Type B pancreatic cell (in vitro differentiated cells): ENCODE measurements around the gene GALNT12. TPM values are rescaled to one million over a fixed set of nuclear protein-coding genes. Genes with fewer than 3 reads are reported as not detected.

Experiments used
- DNase-seq: peaks from one replicate; pipeline ENCODE4 v3.0.0; 2021; ENCODE audit warnings: mixed read lengths; ENCODE audit not compliant: unreplicated experiment; ENCODE audit errors: extremely low spot score
- H3K27ac Mint-ChIP-seq: 2 replicates; pipeline ENCODE4 v1.8.0; 2021; ENCODE audit warnings: mild to moderate bottlenecking, mixed read lengths
- H3K27me3 Mint-ChIP-seq: 2 replicates; pipeline ENCODE4 v1.8.0; 2021; ENCODE audit warnings: mixed read lengths
- H3K36me3 Mint-ChIP-seq: 2 replicates; pipeline ENCODE4 v1.8.0; 2021; ENCODE audit warnings: mixed read lengths
- H3K4me1 Mint-ChIP-seq: one replicate; pipeline ENCODE4 v1.8.0; 2021; ENCODE audit warnings: mixed read lengths; ENCODE audit not compliant: unreplicated experiment
- H3K4me3 Mint-ChIP-seq: 2 replicates; pipeline ENCODE4 v1.8.0; 2021; ENCODE audit warnings: mild to moderate bottlenecking, mixed read lengths
- H3K9me3 Mint-ChIP-seq: 2 replicates; pipeline ENCODE4 v1.8.0; 2021; ENCODE audit warnings: mixed read lengths
- CTCF ChIP-seq: fragments of 200-600 bp; sonication (generic); conservative IDR thresholded peaks from 2 replicates; pipeline ENCODE4 v1.5.0; 2021; ENCODE audit warnings: antibody characterized with exemption, mild to moderate bottlenecking
- total RNA-seq: library from RNA; stranded (reverse); gene quantifications from 2 replicates; pipeline ENCODE4 v1.2.1, GENCODE V29; 2021; ENCODE audit warnings: low replicate concordance

Gene GALNT12
- total RNA-seq, 1 donor from 2014 or later = 25.8 TPM

GRCh38 chr9:98879094-98879962 lies 71.9 kb downstream of the GALNT12 start:
- Mint-ChIP-seq H3K27ac (no peak overlapping the region), H3K27me3 (peaks cover 29% of the 10 kb centered on the region), H3K9me3 (no peaks in the 10 kb centered on the region), H3K4me1 (peaks cover 6% of the 10 kb centered on the region), H3K4me3 (no peak overlapping the region), H3K36me3 (no peaks in the 10 kb centered on the region)
- no peak for TF ChIP-seq CTCF
- DNase-seq = no peak

- no peaks in the 10 kb centered on the region for H3K9me3 Mint-ChIP-seq
- no peak for TF ChIP-seq CTCF
- H3K4me3 Mint-ChIP-seq = no peak overlapping the region
- no peak overlapping the region for H3K27ac Mint-ChIP-seq
- peaks cover 29% of the 10 kb centered on the region for H3K27me3 Mint-ChIP-seq
- H3K4me1 Mint-ChIP-seq = peaks cover 6% of the 10 kb centered on the region
- H3K36me3 Mint-ChIP-seq = no peaks in the 10 kb centered on the region
- DNase-seq = no peak
These were observed 72.5 kb downstream of the GALNT12 start for GRCh38 chr9:98879963-98880310.

- Mint-ChIP-seq H3K4me1 (peaks cover 6% of the 10 kb centered on the region), H3K4me3 (no peak overlapping the region), H3K27ac (no peak overlapping the region), H3K27me3 (peaks cover 29% of the 10 kb centered on the region), H3K9me3 (no peaks in the 10 kb centered on the region), H3K36me3 (no peaks in the 10 kb centered on the region)
- TF ChIP-seq CTCF = no peak
- DNase-seq = no peak
These were observed 73.0 kb downstream of the GALNT12 start for GRCh38 chr9:98880311-98881015.

- H3K9me3 Mint-ChIP-seq = no peaks in the 10 kb centered on the region
- H3K27ac Mint-ChIP-seq = no peak overlapping the region
- peaks cover 29% of the 10 kb centered on the region for H3K27me3 Mint-ChIP-seq
- DNase-seq = no peak
- H3K36me3 Mint-ChIP-seq = no peaks in the 10 kb centered on the region
- no peak overlapping the region for H3K4me3 Mint-ChIP-seq
- TF ChIP-seq CTCF = no peak
- H3K4me1 Mint-ChIP-seq = peaks cover 6% of the 10 kb centered on the region
These were observed 73.9 kb downstream of the GALNT12 start for GRCh38 chr9:98881356-98881755.

GRCh38 chr9:98881836-98882568 lies 74.5 kb downstream of the GALNT12 start:
- Mint-ChIP-seq H3K27ac (no peak overlapping the region), H3K4me3 (no peak overlapping the region), H3K36me3 (no peaks in the 10 kb centered on the region), H3K9me3 (no peaks in the 10 kb centered on the region), H3K4me1 (peaks cover 6% of the 10 kb centered on the region), H3K27me3 (peaks cover 33% of the 10 kb centered on the region)
- peak; percentile 36 for TF ChIP-seq CTCF
- DNase-seq = no peak
